Thyroid gland (tissue), 4 donors: ENCODE measurements around the gene PLB1.

Source experiments
- CTCF ChIP-seq, 6 experiments: fragments of 200-600 bp in 3 of 6; fragments of 450-650 bp in 3 of 6; sonication (generic) in 3 of 6; IDR thresholded peaks; one replicate each; pipeline ENCODE4 v1.5.1; 2016 to 2019; ENCODE audit warnings: antibody characterized with exemption in 6 of 6, mild to moderate bottlenecking in 2 of 6, inconsistent platforms in 1 of 6, moderate library complexity in 1 of 6
- POLR2A ChIP-seq, 2 donors: fragments of 450-650 bp; IDR thresholded peaks; one replicate each; pipeline ENCODE4 v1.6.1; 2017; ENCODE audit warnings: antibody characterized with exemption in 2 of 2, mild to moderate bottlenecking in 2 of 2, moderate library complexity in 1 of 2

- no peak for TF ChIP-seq CTCF (IDR thresholded peaks at IDR 0.05)
- no peak for TF ChIP-seq POLR2A (IDR thresholded peaks at IDR 0.05)
Measured at GRCh38 chr2:28488858-28489575, 6.8 kb upstream of the PLB1 start.
